Cardiac ventricle fibroblast (primary cell): ENCODE results near the gene CENPS. TPM values are rescaled to one million over a fixed set of nuclear protein-coding genes. Genes with fewer than 3 reads are reported as not detected.

Experiments used
- total RNA-seq: library from RNA; depleted of rRNA; stranded (reverse); fragments of >200 nt; gene quantifications from 2 replicates; pipeline ENCODE4 v1.2.3, GENCODE V29; 2015

CENPS gene
- 2.1 and 8.5 TPM in 2 replicates for total RNA-seq

GRCh38 chr1:10430216-10431069 lies at the start of gene CENPS:
Gene CENPS (plus strand): TSS chr1:10430433. CDS start chr1:10430518, 85 bp downstream.

DNA sequence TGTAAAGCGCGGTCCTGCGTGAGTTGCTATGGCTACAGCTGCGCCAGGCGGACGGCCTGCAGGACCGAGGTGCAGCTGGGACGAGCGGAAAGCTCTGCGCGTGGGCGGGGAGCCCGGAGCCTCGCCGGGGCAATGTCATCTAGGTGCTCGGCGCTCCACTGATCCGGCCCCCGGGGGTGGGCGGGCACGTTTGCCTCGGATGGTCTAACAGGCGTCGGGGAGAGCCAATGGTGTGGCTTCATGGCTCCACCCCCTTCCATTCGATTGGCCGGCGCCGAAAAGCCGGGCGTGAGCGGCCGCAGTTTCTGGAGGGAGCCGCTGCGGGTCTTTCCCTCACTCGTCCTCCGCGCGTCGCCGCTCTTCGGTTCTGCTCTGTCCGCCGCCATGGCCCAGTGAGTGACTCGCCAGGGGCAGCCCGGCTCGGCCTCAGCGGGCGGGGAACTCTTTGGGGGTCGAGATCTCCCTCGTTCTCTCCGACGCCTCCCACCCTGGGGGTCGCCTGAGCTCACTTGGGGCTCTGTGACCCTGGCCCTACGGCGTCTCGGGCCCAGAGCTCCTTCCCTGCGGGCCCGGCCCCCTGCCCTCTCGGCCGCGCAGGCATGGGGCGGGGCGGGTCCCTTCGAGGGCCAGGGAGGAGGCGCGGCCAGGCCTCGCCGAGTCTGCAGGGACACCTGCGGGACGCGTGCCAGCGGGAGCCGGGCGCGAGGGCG lies 31.3 kb upstream of the CENPS start, which contains the start of gene PGD:
Gene PGD, plus strand, starts transcription at position 331 of the 710 bp plus-strand sequence. Its CDS starts 54 bp downstream, at position 385.

DNA sequence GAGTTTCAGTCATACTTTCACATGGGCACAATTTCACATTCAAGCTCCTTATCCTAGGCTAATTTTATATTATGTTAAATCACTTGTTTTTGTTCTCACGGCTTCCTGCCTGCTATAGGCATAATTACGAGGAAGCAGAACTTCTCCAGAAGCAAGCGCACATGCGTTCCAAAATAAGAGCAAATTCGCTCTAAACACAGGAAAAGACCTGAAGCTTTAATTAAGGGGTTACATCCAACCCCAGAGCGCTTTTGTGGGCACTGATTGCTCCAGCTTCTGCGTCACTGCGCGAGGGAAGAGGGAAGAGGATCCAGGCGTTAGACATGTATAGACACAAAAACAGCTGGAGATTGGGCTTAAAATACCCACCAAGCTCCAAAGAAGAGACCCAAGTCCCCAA lies 19.5 kb downstream of the CENPS start, which contains the start of gene CORT:
Gene CORT, plus strand, starts transcription at position 281 of the 400 bp plus-strand sequence. CDS start 193 bp downstream, outside the sequence.

DNA sequence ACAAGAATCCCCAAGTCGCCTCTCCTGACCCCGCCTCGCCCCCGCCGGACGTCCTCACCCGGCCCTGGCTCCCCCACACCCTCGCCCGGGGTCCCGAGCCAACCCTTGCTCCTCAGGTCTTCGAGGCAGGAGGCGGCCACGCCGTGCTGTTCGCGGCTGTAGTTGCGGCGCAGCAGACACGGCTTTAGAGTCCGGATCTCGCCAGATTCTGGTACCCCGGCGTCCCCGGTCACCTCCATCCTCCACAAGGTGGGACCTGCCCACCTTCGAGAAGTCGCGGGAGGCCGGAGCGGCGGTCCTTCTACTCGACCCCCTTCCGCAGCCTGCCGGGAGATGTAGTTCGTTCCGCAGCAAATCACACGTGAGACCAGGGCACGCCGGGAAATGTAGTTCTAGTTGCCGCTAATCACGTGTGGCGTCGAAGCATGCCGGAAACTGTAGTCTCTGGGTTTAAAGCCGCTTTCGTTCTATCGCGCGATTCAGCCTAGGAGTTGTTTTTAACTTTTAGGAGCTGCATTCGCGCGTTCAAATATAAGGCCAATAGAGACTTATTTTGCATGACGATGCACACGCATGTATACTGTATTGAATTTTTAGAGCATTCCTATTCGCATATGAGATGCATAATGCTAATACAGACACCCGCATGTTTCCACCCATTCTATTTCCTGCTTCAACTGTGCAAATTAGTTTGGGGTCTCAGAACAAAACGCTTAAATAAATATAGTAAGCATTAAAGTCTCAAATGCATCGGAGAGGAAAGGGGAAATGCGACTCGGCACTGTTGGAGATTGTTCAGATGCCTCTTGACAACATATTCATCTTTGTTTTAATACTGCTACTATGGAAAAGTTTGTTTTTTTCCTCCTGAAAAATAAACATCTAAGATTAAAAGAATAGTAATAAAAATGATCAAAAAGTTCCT lies 42.2 kb downstream of the CENPS start, which contains the start of gene DFFA:
Gene DFFA, minus strand, starts transcription at position 310 of the 925 bp plus-strand sequence. Its CDS starts 71 bp downstream, at position 239.

GRCh38 chr1:10474613-10475507 lies 44.6 kb downstream of the CENPS start, which contains the start of gene PEX14:
Gene PEX14 (plus strand): TSS chr1:10474950. CDS start chr1:10474967, 17 bp downstream.

Other genes starting within 250 kb of the CENPS start
- gene KIF1B, start 219.9 kb upstream of the CENPS start, total RNA-seq = 18.4 and 25.1 TPM in 2 replicates
- gene PGD, start 31.4 kb upstream of the CENPS start, total RNA-seq = 276 and 321 TPM in 2 replicates
- not detected in 2 replicates for gene CORT, start 19.6 kb downstream of the CENPS start, total RNA-seq
- gene DFFA, start 42.1 kb downstream of the CENPS start, total RNA-seq = 23.7 and 25.8 TPM in 2 replicates
- 9.8 and 10.0 TPM in 2 replicates for gene PEX14, start 44.5 kb downstream of the CENPS start, total RNA-seq